Measurements from ENCODE around the gene COL4A2. TPM values are rescaled to one million over a fixed set of nuclear protein-coding genes. Genes with fewer than 3 reads are reported as not detected.

The COL4A2 gene
- total RNA-seq, 1 experiment from 2014 or later: 1.6 TPM

DNA sequence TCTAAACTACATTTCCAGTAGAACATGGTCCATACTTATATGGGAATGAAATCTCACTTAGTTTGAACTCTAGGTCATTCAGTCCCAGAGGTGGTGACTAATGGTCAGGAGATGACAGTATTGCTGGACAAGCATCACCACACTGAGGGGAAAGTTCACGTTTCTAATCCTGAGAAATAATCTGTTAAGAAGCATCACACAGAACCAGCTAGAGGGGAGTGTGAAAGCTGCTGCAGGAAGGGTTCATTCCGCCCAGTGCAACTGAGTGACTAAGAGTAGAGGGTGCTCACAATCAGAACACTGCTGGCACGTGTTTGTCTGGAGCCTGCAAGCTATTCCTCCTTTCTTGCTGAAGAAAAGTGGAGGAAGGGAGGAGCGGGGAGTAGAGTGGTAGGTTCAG is 2.8 kb upstream of the COL4A2 start (continued):
- TF ChIP-seq EGR1 (IDR thresholded peaks at IDR 0.05; ENCODE audit: low read depth) (no peak), CEBPB (IDR thresholded peaks at IDR 0.05; ENCODE audit: low read depth) (no peak), POLR2AphosphoS5 (IDR thresholded peaks at IDR 0.05; ENCODE audit: low read depth, low read length) (no peak), SRF (IDR thresholded peaks at IDR 0.05; ENCODE audit: low read depth) (no peak), FOSL1 (IDR thresholded peaks at IDR 0.05; ENCODE audit: low read depth) (no peak)

DNA sequence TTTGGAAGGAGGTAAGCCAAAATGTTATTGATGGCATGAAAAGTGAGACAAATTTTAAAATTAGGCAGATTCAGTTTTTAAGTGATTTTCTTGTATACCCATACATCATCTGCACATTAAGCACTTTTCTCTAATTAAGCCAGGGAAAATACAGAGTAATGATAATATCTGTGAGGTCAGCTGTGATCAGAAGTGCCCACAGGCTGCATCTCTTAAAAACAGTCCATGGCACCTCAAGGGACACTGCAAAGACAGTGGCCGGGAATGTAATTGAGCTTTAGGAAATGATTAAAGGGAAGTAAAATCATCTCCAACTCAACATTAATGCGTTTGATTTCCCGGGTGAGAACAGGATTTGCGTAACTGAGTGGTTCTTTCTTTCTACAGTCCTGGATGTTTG is 2.1 kb upstream of the COL4A2 start:
- POLR2A ChIA-PET: no interaction called here
- Histone ChIP-seq H4K20me1 (ENCODE audit: insufficient read depth) (no peaks in the 10 kb centered on the region), H3K79me2 (ENCODE audit: insufficient read depth, low read length) (no peaks in the 10 kb centered on the region), H2AFZ (ENCODE audit: low read depth, low read length, poor library complexity, severe bottlenecking) (no peak overlapping the region), H3K9me2 (ENCODE audit: insufficient read depth) (no peaks in the 10 kb centered on the region), H3K27ac (ENCODE audit: low read depth, low read length) (no peak overlapping the region), H3K36me3 (ENCODE audit: control insufficient read depth in 1 of 2, insufficient read depth in 2 of 2, low read length in 2 of 2) (no peaks in the 10 kb centered on the region), H3K4me1 (ENCODE audit: control insufficient read depth in 1 of 2, insufficient read depth in 2 of 2, low read length in 2 of 2) (no peaks in the 10 kb centered on the region), H3K4me3 (replicated peaks in 1 of 2; ENCODE audit: low read depth in 1 of 2, low read length in 2 of 2) (no peak overlapping the region), H3K4me2 (ENCODE audit: low read length) (no peak overlapping the region), H3K9ac (ENCODE audit: low read length) (no peak overlapping the region), H3K9me3 (ENCODE audit: control insufficient read depth in 1 of 2, insufficient read depth in 1 of 2, low read depth in 1 of 2, low read length in 2 of 2) (no peaks in the 10 kb centered on the region), H3K27me3 (ENCODE audit: insufficient read depth, low read length) (peaks cover 58% of the 10 kb centered on the region)
- RAD21 ChIA-PET (ENCODE audit: low non-redundant PET in 1 of 2, low total read pairs in 2 of 2, uncharacterized antibody in 2 of 2, unreplicated experiment in 2 of 2): no interaction called here
- no TSS peak for BruUV-seq (replicated peaks)
- ATAC-seq: no peak
- CTCF ChIA-PET: no interaction called here
- no peak for TF ChIP-seq SRF (IDR thresholded peaks at IDR 0.05; ENCODE audit: low read depth)
- DNase-seq (ENCODE audit: low read depth, low spot score): no peak
- intact Hi-C loops (cut with micrococcal nuclease): no loop called here

DNA sequence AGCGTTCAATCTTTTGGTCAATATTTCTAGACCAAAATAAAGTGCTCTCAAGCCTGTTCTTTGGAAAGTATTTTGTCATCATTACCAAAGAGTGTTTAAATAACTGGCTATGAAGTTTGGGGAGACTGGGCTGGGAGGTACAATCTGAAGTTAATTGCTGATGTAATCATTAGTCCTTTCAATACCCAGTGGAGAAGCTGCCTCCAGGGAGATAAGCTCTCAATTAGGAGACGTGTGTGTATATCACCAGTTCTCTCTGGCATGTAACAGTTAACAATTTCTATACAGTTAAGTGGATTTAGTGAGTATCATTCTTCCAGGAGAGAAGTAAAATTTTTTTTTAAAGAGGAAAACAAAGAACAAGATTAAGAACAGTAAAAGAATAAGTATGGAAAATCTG is 1.5 kb upstream of the COL4A2 start:
- Histone ChIP-seq H3K27me3 (ENCODE audit: insufficient read depth, low read length) (peaks cover 52% of the 10 kb centered on the region), H3K4me2 (ENCODE audit: low read length) (no peak overlapping the region), H2AFZ (ENCODE audit: low read depth, low read length, poor library complexity, severe bottlenecking) (no peak overlapping the region), H3K36me3 (ENCODE audit: control insufficient read depth in 1 of 2, insufficient read depth in 2 of 2, low read length in 2 of 2) (no peaks in the 10 kb centered on the region), H3K4me1 (ENCODE audit: control insufficient read depth in 1 of 2, insufficient read depth in 2 of 2, low read length in 2 of 2) (no peaks in the 10 kb centered on the region), H3K4me3 (replicated peaks in 1 of 2; ENCODE audit: low read depth in 1 of 2, low read length in 2 of 2) (no peak overlapping the region), H3K79me2 (ENCODE audit: insufficient read depth, low read length) (no peaks in the 10 kb centered on the region), H3K9me2 (ENCODE audit: insufficient read depth) (no peaks in the 10 kb centered on the region), H3K9me3 (ENCODE audit: control insufficient read depth in 1 of 2, insufficient read depth in 1 of 2, low read depth in 1 of 2, low read length in 2 of 2) (no peaks in the 10 kb centered on the region), H4K20me1 (ENCODE audit: insufficient read depth) (no peaks in the 10 kb centered on the region), H3K9ac (ENCODE audit: low read length) (no peak overlapping the region), H3K27ac (ENCODE audit: low read depth, low read length) (no peak overlapping the region)
- intact Hi-C loops (cut with micrococcal nuclease): no loop called here
- ChIA-PET CTCF (no interaction called here), POLR2A (no interaction called here), RAD21 (ENCODE audit: low non-redundant PET in 1 of 2, low total read pairs in 2 of 2, uncharacterized antibody in 2 of 2, unreplicated experiment in 2 of 2) (no interaction called here)
- no peak for DNase-seq (ENCODE audit: low read depth, low spot score)
- no peak for ATAC-seq
- BruUV-seq (replicated peaks): no TSS peak
- TF ChIP-seq POLR2A (IDR thresholded peaks at IDR 0.05; ENCODE audit: borderline replicate concordance, extremely low read depth, insufficient read depth, insufficient read length) (no peak), SIN3A (IDR thresholded peaks at IDR 0.05; ENCODE audit: low read depth) (no peak), CBX3 (IDR thresholded peaks at IDR 0.05; ENCODE audit: low read depth) (no peak), JUND (IDR thresholded peaks at IDR 0.05) (no peak), POLR2AphosphoS5 (IDR thresholded peaks at IDR 0.05; ENCODE audit: low read depth, low read length) (no peak)
- TF ChIP-seq, protein P1, sequence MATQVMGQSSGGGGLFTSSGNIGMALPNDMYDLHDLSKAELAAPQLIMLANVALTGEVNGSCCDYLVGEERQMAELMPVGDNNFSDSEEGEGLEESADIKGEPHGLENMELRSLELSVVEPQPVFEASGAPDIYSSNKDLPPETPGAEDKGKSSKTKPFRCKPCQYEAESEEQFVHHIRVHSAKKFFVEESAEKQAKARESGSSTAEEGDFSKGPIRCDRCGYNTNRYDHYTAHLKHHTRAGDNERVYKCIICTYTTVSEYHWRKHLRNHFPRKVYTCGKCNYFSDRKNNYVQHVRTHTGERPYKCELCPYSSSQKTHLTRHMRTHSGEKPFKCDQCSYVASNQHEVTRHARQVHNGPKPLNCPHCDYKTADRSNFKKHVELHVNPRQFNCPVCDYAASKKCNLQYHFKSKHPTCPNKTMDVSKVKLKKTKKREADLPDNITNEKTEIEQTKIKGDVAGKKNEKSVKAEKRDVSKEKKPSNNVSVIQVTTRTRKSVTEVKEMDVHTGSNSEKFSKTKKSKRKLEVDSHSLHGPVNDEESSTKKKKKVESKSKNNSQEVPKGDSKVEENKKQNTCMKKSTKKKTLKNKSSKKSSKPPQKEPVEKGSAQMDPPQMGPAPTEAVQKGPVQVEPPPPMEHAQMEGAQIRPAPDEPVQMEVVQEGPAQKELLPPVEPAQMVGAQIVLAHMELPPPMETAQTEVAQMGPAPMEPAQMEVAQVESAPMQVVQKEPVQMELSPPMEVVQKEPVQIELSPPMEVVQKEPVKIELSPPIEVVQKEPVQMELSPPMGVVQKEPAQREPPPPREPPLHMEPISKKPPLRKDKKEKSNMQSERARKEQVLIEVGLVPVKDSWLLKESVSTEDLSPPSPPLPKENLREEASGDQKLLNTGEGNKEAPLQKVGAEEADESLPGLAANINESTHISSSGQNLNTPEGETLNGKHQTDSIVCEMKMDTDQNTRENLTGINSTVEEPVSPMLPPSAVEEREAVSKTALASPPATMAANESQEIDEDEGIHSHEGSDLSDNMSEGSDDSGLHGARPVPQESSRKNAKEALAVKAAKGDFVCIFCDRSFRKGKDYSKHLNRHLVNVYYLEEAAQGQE (IDR thresholded peaks at IDR 0.05; ENCODE audit: low read depth): no peak
